Panc1 (cell line): ENCODE data around the gene WRAP53.

ENCODE experiments used
- POLR2AphosphoS5 ChIP-seq: IDR thresholded peaks from 2 replicates; pipeline ENCODE4 v1.6.1; 2012; ENCODE audit warnings: mild to moderate bottlenecking, low read depth, low read length, moderate library complexity
- SIN3A ChIP-seq: IDR thresholded peaks from 2 replicates; pipeline ENCODE4 v1.6.1; 2012; ENCODE audit warnings: low read depth, mild to moderate bottlenecking, low read length, moderate library complexity, borderline replicate concordance; ENCODE audit not compliant: insufficient read depth
- TF ChIP-seq, protein P1 (sequence below): fragments of 450-650 bp; IDR thresholded peaks from 2 replicates; pipeline ENCODE4 v1.5.1; 2017; ENCODE audit warnings: mild to moderate bottlenecking
- TF ChIP-seq, protein P2 (sequence below), 2 experiments: IDR thresholded peaks; 2 replicates each; pipeline ENCODE4 v1.6.1; 2011 to 2012; ENCODE audit warnings: low read depth in 2 of 2, control low read depth in 1 of 2, low read length in 1 of 2, mild to moderate bottlenecking in 1 of 2, moderate library complexity in 1 of 2; ENCODE audit not compliant: insufficient read depth in 1 of 2

DNA sequence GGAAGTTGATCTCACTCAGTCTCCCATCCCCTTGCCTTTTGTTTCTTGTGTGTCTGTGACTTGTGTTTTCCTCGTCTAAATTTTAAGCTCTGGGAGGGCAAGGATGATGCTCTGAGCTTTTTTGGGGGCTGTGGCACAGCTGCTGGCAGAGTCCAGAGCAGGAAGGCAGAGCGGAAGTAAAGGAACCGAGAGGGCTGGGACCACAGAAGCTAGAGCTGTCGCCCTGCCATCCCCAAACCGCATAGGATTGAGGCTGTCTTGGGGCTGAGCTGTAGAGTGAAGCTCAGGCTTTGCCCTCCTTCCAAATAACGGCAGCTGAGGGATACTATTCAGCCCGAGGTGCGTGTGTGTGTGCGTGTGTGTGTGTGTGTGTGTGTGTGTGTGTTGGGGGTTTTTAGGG is 25.5 kb downstream of the WRAP53 start:
- TF ChIP-seq, protein P1, sequence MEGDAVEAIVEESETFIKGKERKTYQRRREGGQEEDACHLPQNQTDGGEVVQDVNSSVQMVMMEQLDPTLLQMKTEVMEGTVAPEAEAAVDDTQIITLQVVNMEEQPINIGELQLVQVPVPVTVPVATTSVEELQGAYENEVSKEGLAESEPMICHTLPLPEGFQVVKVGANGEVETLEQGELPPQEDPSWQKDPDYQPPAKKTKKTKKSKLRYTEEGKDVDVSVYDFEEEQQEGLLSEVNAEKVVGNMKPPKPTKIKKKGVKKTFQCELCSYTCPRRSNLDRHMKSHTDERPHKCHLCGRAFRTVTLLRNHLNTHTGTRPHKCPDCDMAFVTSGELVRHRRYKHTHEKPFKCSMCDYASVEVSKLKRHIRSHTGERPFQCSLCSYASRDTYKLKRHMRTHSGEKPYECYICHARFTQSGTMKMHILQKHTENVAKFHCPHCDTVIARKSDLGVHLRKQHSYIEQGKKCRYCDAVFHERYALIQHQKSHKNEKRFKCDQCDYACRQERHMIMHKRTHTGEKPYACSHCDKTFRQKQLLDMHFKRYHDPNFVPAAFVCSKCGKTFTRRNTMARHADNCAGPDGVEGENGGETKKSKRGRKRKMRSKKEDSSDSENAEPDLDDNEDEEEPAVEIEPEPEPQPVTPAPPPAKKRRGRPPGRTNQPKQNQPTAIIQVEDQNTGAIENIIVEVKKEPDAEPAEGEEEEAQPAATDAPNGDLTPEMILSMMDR = no peak
- no peak for TF ChIP-seq POLR2AphosphoS5
- TF ChIP-seq, protein P2, sequence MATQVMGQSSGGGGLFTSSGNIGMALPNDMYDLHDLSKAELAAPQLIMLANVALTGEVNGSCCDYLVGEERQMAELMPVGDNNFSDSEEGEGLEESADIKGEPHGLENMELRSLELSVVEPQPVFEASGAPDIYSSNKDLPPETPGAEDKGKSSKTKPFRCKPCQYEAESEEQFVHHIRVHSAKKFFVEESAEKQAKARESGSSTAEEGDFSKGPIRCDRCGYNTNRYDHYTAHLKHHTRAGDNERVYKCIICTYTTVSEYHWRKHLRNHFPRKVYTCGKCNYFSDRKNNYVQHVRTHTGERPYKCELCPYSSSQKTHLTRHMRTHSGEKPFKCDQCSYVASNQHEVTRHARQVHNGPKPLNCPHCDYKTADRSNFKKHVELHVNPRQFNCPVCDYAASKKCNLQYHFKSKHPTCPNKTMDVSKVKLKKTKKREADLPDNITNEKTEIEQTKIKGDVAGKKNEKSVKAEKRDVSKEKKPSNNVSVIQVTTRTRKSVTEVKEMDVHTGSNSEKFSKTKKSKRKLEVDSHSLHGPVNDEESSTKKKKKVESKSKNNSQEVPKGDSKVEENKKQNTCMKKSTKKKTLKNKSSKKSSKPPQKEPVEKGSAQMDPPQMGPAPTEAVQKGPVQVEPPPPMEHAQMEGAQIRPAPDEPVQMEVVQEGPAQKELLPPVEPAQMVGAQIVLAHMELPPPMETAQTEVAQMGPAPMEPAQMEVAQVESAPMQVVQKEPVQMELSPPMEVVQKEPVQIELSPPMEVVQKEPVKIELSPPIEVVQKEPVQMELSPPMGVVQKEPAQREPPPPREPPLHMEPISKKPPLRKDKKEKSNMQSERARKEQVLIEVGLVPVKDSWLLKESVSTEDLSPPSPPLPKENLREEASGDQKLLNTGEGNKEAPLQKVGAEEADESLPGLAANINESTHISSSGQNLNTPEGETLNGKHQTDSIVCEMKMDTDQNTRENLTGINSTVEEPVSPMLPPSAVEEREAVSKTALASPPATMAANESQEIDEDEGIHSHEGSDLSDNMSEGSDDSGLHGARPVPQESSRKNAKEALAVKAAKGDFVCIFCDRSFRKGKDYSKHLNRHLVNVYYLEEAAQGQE (IDR thresholded peaks at IDR 0.05; ENCODE audit: insufficient read depth in 1 of 2, low read depth in 2 of 2, low read length in 1 of 2) = no peak
- TF ChIP-seq SIN3A = no peak
